ENCODE data around the gene PELI1.

The PELI1 gene

DNA sequence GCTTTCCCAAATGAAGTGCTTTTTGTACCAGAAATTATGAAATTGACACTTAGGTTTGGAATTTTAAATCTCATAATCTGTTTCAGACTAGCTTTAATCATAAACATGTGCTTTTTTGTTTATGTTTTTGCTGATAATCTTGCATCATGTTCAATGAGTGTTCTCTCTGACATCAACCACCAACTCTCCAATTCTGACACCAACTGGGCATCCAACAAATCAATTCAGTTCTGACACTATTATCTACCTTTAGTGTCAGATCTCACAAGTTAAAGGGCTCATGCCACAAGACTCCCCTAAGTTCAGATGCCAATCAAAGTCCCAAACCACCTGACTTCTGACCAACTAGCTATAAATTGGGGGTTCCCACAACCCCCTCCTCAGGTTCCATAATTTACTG, 19.6 kb downstream of the PELI1 start:
- H3K4me3 ChIP-seq (ENCODE audit: low read length) = no peak overlapping the region
- DNase-seq (ENCODE audit: low read depth) = peak; percentile 31
- TF ChIP-seq, protein P1, sequence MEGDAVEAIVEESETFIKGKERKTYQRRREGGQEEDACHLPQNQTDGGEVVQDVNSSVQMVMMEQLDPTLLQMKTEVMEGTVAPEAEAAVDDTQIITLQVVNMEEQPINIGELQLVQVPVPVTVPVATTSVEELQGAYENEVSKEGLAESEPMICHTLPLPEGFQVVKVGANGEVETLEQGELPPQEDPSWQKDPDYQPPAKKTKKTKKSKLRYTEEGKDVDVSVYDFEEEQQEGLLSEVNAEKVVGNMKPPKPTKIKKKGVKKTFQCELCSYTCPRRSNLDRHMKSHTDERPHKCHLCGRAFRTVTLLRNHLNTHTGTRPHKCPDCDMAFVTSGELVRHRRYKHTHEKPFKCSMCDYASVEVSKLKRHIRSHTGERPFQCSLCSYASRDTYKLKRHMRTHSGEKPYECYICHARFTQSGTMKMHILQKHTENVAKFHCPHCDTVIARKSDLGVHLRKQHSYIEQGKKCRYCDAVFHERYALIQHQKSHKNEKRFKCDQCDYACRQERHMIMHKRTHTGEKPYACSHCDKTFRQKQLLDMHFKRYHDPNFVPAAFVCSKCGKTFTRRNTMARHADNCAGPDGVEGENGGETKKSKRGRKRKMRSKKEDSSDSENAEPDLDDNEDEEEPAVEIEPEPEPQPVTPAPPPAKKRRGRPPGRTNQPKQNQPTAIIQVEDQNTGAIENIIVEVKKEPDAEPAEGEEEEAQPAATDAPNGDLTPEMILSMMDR (conservative IDR thresholded peaks at IDR 0.05; ENCODE audit: low read length) = no peak

DNA sequence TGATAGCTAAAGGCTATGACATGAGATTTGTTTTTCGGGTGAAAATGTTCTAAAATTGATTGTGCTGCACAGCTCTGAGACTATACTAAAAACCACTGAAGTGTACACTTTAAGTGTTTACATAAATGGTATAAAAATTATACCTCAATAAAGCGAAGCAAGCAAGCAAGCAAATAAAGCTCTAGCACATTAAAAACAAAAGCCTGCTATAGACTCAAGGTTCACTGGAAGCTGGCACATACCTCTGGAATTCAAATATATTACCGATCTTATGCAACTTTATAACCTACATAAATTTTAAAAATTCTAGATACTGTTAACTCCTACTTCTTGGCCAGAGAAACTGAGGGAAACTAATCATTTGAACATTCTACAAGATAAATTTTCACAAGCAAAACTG, 20.1 kb downstream of the PELI1 start:
- DNase-seq (ENCODE audit: low read depth) = no peak
- H3K4me3 ChIP-seq (ENCODE audit: low read length) = no peak overlapping the region
- TF ChIP-seq, protein P1 (conservative IDR thresholded peaks at IDR 0.05; ENCODE audit: low read length) = no peak

DNA sequence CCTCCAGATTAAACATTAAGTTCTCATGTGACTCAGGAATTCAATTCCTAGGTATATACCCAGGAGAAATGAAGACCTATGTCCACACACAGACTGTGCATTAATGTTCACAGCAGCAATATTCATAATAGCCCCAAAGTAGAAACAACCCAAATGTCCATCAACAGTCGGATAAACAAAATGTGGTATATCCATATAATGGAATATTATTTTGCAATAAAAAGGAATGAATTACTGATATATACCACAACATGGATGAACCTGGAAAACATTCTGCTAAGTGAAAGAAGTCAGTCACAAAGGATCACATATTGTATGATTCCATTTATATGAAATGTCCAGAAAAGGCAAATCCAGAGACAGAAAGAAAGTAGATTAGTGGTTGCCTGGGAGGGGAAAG, 20.5 kb downstream of the PELI1 start:
- H3K4me3 ChIP-seq (ENCODE audit: low read length) = no peak overlapping the region
- TF ChIP-seq, protein P1 (conservative IDR thresholded peaks at IDR 0.05; ENCODE audit: low read length) = no peak
- no peak for DNase-seq (ENCODE audit: low read depth)

DNA sequence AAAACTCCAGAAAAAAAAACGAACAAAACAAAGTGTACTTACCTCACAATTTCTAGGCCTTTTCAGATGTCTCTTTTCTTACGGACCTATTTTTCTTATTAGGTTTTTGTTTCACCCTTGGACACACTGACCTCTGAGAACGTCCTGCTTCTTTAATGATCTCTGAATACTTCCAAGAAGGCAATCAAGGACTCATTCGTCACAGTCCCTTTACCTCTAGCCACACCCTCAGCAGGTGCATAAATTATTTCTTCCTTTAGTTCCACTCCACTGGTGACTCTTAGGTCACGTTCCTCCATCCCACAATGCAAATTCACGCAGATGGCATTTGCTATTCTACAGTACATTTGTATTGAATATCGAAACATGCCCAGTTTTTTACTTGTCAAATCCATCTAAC, 21.9 kb downstream of the PELI1 start:
- TF ChIP-seq, protein P1 (conservative IDR thresholded peaks at IDR 0.05; ENCODE audit: low read length) = no peak

DNA sequence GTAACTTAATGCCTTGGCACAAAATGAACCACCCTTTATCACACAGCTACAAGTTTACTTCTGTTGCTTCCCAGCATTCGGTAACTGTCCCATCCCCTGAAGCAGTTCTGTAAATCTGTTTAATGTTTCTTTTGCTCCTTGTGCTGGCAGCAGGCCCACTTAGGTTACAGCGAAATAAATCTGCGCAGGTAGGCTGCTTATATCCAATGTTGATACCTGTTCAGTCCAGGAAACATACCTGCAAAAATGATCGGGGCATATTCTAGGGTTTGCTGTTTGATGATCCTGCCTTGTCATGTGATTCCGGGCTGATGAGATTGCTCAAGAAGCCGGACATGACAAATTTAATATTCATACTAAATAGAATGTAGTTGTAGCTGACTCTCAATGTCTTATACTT, 23.3 kb downstream of the PELI1 start:
- H3K4me3 ChIP-seq (ENCODE audit: low read length) = no peak overlapping the region
- TF ChIP-seq, protein P1 (conservative IDR thresholded peaks at IDR 0.05; ENCODE audit: low read length) = no peak
- no peak for DNase-seq (ENCODE audit: low read depth)

More for the DNA sequence above, 21.9 kb downstream of the PELI1 start:
- no peak for DNase-seq (ENCODE audit: low read depth)
- no peak overlapping the region for H3K4me3 ChIP-seq (ENCODE audit: low read length)

DNA sequence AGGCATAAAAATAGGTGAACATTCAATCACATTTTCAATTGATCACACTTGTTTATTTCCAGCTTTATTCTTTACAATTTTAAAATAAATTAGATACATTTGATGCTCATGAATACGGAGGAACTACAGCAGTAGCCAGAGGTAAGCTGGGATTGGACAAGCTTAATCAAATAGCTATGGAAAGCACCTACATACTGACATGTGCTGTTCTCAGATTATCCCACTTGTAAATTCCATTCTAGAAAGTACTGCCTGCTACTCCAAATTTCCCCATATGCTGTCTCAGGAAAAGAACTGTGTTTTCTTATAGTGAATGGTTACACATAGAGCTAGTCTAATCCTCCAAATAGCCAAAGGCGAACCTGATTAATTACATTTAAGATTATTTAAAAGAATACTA, 24.2 kb downstream of the PELI1 start:
- TF ChIP-seq, protein P1 (conservative IDR thresholded peaks at IDR 0.05; ENCODE audit: low read length) = no peak
- DNase-seq (ENCODE audit: low read depth) = no peak

DNA sequence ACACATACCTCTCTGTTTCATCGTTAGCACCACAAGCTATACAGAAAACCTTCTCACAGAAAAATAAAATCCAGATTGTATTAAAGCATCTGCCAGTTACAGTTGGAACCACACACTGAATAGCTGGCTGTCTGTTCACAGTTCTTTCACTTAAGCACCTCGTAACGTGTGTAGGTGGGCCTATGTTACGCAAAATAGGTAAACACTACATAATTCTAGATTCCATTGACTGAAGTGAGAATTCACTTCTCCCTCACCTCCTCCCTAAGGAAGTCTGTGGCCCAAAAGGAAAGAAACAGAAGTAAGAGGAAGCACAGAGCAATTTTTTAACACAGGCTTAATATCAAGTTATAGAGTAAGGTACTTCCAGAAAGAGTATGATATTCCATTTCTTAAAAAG, 24.9 kb downstream of the PELI1 start:
- no peak for DNase-seq (ENCODE audit: low read depth)
- no peak overlapping the region for H3K4me3 ChIP-seq (ENCODE audit: low read length)
- TF ChIP-seq, protein P1 (conservative IDR thresholded peaks at IDR 0.05; ENCODE audit: low read length) = no peak

More for the DNA sequence above, 24.2 kb downstream of the PELI1 start:
- H3K4me3 ChIP-seq (ENCODE audit: low read length) = no peak overlapping the region

Data from AG10803 (cell line).